H1 (cell line): ENCODE measurements around the gene FCMR. TPM values are rescaled to one million over a fixed set of nuclear protein-coding genes. Genes with fewer than 3 reads are reported as not detected.

Source experiments
- SRF ChIP-seq: IDR thresholded peaks from 2 replicates; pipeline ENCODE4 v1.6.1; 2011; ENCODE audit warnings: mild to moderate bottlenecking, low read depth, low read length, moderate library complexity
- SUZ12 ChIP-seq: fragments of 200-600 bp; sonication (generic); IDR thresholded peaks from 2 replicates; pipeline ENCODE4 v1.6.1; 2012; ENCODE audit warnings: mild to moderate bottlenecking, inconsistent platforms, low read length, moderate library complexity, mixed read lengths
- TAF1 ChIP-seq: IDR thresholded peaks from 2 replicates; pipeline ENCODE4 v1.6.1; 2011; ENCODE audit warnings: mild to moderate bottlenecking, low read depth, low read length
- YY1 ChIP-seq: IDR thresholded peaks from 2 replicates; pipeline ENCODE4 v1.6.1; 2011; ENCODE audit warnings: low read depth, mild to moderate bottlenecking, low read length
- polyA plus RNA-seq, 7 experiments: library from polyadenylated mRNA; depleted of rRNA in 3 of 7; stranded (reverse) in 5 of 7; unstranded in 2 of 7; fragments of >200 nt in 5 of 7; fragments of 200-250 nt in 2 of 7; gene quantifications; 1 replicate in 5 of 7; 2 replicates in 1 of 7; 4 replicates in 1 of 7; pipeline versions ENCODE4 v1.2.1 to v1.2.3, GENCODE V29; 2011 to 2013; ENCODE audit warnings: missing spikeins in 2 of 7, mixed read lengths in 2 of 7
- total RNA-seq: library from RNA; stranded (reverse); fragmentation: NEBNext Ultra II Directional; extraction: Animal tissue kit (Norgen Biotek cat#: 25700); gene quantifications from 2 replicates; pipeline ENCODE4 v1.2.1, GENCODE V29; 2021

FCMR gene
- total and polyA plus RNA-seq, 2 of the 8 experiments (the other 6 are each of a cell fraction or from before 2014, with no cell fraction given), result 0.53 TPM; not detected in 1

- no peak for TF ChIP-seq SUZ12
- no peak for TF ChIP-seq YY1
- no peak for TF ChIP-seq TAF1
- no peak for TF ChIP-seq SRF
These were observed 54.5 kb downstream of the FCMR start (continued) for GRCh38 chr1:206867239-206867638.
